ENCODE data around the gene ZNF681.
"Not testable (repeated sequence)": the region's sequence is repeated elsewhere in the genome, so short reads cannot be mapped to it uniquely, and the experiment has no call there.

Gene ZNF681

DNA sequence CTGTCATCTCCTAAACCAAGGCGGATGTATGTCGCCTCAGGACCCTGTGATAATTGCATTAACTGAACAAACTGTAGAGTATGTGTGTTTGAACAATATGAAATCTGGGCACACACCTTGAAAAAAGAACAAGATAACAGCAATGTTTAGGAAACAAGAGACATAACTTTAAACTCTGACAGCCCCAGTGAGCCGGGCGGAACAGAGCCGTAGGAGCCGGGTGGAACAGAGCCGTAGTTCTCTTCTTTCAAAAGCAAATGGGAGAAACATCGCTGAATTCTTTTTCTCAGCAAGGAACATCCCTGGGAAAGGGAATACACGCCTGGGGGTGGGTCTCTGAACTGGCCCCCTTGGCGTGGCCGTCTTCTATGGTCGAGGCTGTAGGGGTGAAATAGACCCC, 39.9 kb downstream of the ZNF681 start:
- no peak for DNase-seq (ENCODE audit: low read depth)
- no peak overlapping the region for H3K4me3 ChIP-seq (ENCODE audit: low read depth, low read length)
- TF ChIP-seq, protein P1, sequence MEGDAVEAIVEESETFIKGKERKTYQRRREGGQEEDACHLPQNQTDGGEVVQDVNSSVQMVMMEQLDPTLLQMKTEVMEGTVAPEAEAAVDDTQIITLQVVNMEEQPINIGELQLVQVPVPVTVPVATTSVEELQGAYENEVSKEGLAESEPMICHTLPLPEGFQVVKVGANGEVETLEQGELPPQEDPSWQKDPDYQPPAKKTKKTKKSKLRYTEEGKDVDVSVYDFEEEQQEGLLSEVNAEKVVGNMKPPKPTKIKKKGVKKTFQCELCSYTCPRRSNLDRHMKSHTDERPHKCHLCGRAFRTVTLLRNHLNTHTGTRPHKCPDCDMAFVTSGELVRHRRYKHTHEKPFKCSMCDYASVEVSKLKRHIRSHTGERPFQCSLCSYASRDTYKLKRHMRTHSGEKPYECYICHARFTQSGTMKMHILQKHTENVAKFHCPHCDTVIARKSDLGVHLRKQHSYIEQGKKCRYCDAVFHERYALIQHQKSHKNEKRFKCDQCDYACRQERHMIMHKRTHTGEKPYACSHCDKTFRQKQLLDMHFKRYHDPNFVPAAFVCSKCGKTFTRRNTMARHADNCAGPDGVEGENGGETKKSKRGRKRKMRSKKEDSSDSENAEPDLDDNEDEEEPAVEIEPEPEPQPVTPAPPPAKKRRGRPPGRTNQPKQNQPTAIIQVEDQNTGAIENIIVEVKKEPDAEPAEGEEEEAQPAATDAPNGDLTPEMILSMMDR (IDR thresholded peaks at IDR 0.05; ENCODE audit: insufficient read depth, low read depth, low read length, missing control alignments) = no peak

DNA sequence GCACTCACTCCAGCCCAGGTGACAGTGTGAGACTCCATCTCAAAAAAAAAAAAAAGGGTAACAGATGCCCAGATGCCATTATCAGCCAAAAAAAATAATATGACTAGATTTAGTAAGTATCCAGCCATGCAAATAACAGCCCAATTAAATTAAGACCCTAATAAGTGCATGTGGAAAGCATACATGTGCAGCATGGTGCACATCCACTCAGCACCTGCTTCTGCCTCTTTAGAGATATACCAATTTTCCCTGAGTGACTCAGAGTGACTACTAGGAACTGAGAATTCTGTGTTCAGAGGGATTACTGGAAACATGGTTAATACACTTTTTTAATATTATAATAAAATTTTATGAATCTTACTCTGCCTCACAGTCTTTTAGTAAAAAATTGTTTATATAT, 41.9 kb downstream of the ZNF681 start:
- DNase-seq (ENCODE audit: low read depth) = no peak
- TF ChIP-seq, protein P1 (IDR thresholded peaks at IDR 0.05; ENCODE audit: insufficient read depth, low read depth, low read length, missing control alignments) = no peak
- H3K4me3 ChIP-seq (ENCODE audit: low read depth, low read length) = no peak overlapping the region

DNA sequence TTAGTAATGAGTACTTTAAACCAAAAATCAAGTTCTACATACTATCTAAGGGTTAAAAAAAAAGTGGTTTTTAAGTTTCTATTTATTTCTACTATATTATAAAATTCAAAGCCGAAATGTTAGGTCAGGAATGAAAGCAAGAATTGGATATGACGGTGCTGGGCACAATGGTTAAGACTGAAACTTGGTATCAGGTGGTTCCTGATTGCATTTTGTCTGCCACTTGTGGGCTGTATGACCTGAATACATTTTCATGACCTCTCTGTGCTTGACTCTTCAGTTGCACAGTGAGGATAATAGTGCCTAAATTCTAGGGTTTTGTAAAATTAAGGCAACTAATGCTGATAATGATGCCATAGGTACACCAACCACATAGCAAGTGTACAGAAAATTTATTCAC, 49.3 kb downstream of the ZNF681 start:
- no peak for DNase-seq (ENCODE audit: low read depth)
- H3K4me3 ChIP-seq (ENCODE audit: low read depth, low read length) = no peak overlapping the region
- TF ChIP-seq, protein P1 (IDR thresholded peaks at IDR 0.05; ENCODE audit: insufficient read depth, low read depth, low read length, missing control alignments) = no peak

DNA sequence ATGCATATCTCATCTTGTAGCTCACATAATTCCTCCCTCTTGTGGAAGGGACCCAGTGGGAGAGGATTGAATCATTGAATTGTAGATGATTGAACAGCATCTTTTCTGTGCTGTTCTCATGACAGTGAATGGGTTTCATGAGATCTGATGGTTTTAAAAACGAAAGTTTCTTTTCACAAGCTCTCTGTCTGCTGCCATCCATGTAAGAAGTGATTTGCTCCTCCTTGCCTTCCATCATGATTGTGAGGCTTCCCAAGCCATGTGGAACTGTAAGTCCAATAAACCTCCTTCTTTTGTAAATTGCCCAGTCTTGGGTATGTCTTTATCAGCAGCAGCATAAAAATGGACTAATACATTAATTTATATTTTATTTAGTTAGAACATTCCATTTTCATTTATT, 52.0 kb downstream of the ZNF681 start:
- no peak overlapping the region for H3K4me3 ChIP-seq (ENCODE audit: low read depth, low read length)
- TF ChIP-seq, protein P1 (IDR thresholded peaks at IDR 0.05; ENCODE audit: insufficient read depth, low read depth, low read length, missing control alignments) = no peak
- DNase-seq (ENCODE audit: low read depth) = no peak

DNA sequence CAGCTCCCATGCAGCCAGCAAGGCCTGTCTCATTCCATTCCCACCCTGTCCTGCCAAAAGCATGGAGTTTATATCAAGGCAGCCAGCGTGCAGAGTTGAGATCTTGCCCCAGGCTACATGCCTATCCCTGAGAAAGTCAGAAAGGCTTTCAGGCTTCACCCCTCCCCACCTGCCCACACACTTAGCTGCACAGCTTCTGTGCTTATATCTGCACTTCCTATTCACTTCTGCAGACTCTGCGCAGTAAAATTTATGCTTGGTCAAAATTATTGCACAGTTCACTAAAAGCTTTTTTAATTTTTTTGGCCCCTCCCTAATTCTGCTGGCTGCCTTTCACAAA, 59.2 kb downstream of the ZNF681 start:
- no peak for DNase-seq (ENCODE audit: low read depth)
- TF ChIP-seq, protein P1 (IDR thresholded peaks at IDR 0.05; ENCODE audit: insufficient read depth, low read depth, low read length, missing control alignments) = no peak
- no peak overlapping the region for H3K4me3 ChIP-seq (ENCODE audit: low read depth, low read length)

DNA sequence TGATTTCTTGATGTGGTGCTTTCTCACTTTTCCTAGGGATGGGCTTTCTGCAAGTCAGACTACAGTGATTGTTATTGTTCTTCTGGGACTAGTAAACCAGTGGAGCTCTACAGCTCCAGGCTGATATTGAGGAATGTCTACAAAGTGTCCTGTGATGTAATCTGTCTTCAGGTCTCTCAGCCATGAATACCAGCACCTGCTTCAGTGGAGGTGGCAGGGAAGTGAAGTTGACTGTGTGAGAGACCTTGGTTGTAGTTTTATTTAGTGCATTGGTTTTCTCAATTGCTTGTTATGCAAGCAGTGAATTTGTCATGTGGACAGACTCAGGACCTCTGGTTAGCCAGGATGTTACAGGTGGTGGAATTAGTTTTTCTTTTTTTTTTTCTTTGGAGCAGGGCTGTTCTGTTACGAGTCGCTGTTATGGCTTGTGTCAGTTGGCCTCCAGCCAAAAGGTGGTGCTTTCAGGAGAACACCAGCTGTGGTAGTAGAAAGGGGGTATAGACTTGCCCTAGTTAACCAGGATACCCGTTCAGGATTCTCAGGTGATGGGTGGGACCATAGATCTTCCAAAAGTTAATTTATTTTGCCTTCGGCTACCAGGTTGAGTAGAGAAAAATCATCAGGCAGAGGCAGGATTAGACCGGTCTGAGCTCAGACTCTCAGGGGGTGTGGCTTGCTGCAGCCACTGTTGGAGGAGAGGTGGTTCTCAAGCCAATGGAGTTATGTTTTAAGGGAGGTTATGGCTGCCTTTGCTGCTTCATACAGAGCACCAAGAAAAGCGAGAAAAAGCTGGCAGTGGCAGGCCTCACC, 59.8 kb downstream of the ZNF681 start:
- no peak for DNase-seq (ENCODE audit: low read depth)
- TF ChIP-seq, protein P1 (IDR thresholded peaks at IDR 0.05; ENCODE audit: insufficient read depth, low read depth, low read length, missing control alignments) = no peak
- H3K4me3 ChIP-seq (ENCODE audit: low read depth, low read length) = no peak overlapping the region

DNA sequence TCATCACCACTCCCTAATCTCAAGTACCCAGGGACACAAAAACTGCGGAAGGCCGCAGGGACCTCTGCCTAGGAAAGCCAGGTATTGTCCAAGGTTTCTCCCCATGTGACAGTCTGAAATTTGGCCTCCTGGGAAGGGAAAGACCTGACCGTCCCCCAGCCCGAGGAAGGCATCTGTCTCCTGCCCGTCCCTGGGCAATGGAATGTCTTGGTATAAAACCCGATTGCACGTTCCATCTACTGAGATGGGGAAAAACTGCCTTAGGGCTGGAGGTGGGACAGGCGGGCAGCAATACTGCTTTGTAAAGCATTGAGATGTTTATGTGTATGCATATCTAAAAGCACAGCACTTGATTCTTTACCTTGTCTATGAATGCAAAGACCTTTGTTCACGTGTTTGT, 65.8 kb downstream of the ZNF681 start:
- not testable (repeated sequence) for H3K4me3 ChIP-seq (ENCODE audit: low read depth, low read length); DNase-seq (ENCODE audit: low read depth)
